HG03097 (cell line): ENCODE measurements around the gene ZCCHC13.
"Not testable (repeated sequence)": the region's sequence is repeated elsewhere in the genome, so short reads cannot be mapped to it uniquely, and the experiment has no call there.

Source experiments
- ATAC-seq: cut with Tn5 transposase; IDR thresholded peaks from one replicate; pipeline ENCODE4 v1.9.1; 2021; ENCODE audit not compliant: unreplicated experiment, low FRiP score

The ZCCHC13 gene

DNA sequence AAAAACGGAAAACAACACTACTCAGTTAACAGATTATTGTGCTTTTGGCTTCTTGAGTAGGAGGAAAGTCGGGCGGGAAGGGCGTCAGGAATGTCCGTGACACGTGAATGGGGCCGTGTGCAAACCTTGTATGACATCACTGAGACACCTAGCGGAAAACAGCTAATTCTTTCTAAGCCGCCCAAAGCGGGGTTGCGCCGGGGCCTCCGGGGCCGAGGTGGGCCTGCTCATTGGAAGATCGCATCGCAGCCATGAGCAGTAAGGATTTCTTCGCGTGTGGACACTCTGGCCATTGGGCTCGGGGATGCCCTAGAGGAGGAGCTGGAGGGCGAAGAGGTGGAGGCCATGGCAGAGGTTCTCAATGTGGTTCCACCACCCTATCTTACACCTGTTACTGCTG is at the start of gene ZCCHC13:
Gene ZCCHC13 (plus strand): TSS at position 165 of the 400 bp plus-strand sequence. CDS start 87 bp downstream, at position 252.
- ATAC-seq, result no peak

DNA sequence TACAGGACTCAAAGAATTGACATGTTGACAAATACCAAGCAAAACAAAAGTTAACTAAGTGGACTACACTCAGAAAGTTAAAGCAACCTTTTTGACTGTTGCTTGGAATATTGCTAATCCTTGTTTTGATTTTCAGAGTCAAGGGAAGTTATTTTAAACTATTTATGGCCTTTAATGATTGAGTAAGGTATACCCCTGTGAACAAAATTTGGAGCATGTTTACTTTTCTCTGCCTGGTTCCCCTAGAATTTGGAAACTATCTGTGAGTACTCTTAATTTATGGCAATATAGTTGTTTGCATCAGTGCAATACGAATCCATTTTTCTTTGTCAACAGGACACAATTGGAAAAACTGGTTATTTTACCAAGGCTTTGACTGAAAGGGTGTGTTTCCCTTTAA is 45.9 kb upstream of the ZCCHC13 start:
- not testable (repeated sequence) for ATAC-seq

DNA sequence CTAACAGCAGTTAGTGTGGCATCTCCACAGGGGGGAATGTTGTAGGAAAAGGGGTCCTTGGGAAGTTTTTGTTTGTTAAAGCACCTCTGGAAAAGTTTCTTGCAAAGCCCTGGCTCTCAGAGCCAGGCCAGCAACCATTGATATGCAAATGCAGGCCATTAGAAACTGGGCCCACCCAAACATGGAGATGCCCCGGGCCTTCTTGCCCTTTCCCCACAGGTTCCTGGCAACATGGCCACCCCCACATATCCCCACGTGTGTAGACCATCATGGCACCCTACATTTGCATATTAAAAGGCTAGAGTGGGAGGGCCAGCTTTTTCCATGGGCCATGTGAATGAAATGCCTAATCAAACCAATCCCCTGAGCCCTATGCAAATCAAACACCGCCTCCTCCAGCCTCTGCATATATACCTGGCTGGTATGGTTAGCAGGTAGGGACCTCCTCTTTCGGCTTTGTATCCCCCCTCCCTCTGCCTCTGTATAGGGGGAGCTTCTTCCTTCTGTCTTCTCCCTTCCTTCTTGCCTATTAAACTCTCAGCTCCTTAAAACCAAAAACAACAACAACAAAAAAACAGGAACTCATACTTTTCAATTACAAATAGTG is 44.0 kb upstream of the ZCCHC13 start:
- no peak for ATAC-seq

DNA sequence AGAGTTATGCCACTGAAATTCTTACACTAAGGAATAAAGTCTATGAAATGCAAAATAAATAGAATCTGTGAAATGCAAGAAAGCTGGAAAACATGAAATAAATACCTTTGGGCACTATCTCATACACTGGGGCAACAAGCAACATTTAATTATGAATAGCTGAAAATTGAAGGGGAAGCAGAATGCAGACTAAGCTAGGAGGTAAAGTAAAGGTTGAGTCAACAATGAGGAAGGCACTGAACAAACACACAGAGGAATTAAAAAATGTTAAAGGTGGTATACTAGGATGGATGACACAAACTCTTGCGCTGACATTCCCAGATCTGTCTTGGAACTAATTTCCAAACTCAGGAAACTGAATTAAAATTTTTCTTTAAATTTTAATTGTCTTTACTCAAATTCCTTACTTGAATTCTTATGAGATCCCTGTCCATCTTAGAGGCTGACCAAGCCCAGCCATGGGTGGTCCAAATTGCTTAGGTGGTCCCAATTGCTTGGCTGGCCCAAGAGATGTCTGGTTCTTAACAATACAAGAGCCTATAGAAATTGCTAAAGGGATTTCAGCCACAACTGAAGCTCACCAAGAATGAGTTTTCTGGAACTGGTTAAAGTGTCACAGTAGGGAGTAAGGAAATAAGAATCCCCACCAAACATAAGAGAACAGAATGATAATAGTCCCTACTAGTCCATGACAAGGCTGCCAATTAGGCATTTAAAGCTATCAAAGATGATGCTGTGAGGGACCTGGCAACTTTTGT is 41.3 kb upstream of the ZCCHC13 start:
- no peak for ATAC-seq

DNA sequence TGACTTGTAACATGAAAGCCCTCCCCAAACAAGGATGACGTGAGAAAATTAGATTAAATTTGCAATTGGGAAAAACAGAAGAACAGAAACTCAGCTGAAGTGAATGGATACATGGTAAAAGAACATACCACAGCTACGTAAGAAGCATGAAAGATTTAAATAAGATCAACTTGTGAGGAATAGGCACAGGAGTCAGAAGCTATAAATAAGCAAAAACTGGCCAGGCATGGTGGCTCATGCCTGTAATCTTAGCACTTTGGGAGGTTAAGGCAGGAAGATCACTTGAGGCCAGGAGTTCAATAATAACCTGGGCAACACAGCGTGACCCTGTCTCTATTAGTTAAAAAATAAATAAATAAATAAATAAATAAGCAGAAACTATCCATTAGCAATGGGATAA is 33.6 kb upstream of the ZCCHC13 start:
- no peak for ATAC-seq

DNA sequence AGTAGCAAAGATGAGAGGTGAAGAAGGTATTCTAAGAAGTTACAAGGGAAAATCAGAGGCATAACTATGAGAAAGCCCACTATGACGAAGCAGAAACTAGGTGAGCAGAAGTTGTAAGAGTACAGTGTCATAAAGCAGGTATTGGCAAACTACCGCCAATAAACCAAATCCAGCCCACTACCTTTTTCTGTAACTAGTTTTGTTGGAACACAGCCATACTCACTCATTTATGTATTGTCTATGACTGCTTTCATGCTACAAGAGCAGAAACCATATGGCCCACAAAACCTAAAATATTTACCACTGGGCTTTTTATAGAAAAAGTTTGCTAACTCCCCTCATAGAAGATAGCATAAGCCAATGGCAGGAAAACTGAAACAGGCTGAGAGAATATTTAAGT is 31.8 kb upstream of the ZCCHC13 start:
- ATAC-seq, result no peak

DNA sequence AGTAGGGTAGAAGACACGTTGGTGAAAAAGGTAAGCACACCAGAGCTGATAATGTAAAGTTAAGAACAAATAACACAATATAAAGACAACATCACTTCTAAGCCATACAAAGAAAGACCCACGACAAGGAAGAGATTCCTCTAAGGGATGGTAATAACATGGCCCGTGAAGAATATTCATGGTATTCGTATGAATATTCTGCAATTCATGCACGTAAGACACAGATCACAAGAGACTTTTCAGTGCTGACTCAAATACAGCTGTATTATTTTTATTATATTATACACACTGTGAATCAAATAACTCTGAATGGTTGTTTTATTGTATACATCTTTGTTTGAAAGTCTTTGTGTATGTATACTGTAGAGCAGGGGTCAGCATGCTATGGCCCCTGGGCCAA is 29.5 kb upstream of the ZCCHC13 start:
- ATAC-seq, result no peak

DNA sequence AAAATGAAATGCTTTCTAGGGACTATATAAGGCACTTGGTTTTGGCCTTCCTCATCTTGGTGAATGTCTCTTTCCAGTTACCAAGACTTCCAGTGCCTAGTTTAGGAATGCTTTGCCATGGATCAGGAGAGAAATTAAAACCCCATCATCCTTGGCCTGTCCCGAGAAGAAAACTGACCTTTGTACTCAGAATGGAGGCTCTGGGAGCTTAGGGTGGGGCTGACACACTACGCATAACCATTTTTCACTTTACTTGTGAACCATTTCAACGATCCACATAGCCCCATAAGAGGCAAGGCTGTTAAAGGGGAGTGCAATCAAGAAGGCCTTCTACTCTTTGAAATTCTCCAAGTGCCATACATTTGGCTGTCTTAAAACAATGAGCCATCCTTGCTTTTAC is 26.7 kb upstream of the ZCCHC13 start:
- no peak for ATAC-seq

DNA sequence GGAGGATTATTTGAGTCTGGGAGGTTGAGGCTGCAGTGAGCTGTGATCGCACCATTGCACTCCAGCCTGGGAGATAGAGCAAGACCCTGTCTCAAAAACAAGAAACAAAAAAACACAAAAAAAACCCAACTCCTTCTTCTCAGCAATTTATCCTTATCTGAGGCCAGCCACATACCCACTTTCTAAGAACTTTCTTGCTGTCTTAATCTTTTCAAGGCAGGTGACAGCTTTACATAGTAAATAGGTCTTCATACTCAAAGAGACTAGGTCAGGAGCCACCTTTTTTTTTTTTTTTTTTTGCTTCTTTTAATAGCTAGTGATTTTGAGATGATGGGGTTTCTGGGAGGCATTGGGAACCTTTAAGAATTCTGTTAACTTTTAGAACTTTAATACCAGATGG is 26.1 kb upstream of the ZCCHC13 start:
- no peak for ATAC-seq

DNA sequence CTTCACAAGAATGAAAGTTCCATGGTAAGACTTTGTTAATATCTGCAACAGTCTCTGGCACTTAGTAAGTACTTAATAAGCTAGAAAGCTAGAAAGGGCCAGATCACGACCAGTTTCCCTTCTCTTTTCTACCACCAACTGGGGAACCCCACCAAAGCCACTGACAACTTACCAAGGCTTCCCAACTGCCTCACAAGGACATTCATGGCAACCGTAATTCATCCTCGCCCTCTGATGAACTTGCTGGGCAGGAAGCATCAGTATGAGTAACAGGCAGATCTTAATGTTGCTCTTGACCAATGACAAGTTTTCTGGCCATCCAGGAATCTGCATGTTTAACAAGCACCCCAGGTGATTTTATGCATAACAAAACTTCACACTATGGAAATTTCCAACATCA is 23.2 kb upstream of the ZCCHC13 start:
- ATAC-seq, result no peak

DNA sequence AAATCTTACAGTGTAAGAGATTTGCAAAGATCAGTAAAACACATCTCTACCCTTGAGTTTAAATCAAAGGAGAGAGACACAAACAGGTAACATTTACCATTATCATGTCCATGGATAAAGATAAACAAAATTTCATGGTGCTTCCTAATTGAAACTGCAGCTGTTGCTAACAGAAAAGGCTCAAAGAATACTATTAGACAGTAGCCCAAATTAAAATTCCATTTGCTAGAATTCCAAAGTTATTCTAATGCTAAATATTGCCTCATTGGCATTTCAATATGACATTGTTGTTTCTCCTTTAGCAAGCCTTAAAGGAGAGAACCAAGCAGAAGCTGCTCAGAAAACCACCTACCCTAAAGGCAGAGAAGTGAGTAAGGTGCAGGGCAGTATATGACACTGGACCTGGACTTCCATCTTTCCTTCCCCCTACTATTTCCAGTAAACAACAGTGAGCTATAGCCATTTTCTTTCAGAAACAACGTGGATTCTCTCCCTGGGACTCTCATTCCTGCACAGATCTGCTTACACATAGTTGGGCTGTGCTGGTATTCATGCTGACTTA is 19.5 kb upstream of the ZCCHC13 start:
- ATAC-seq, result no peak

DNA sequence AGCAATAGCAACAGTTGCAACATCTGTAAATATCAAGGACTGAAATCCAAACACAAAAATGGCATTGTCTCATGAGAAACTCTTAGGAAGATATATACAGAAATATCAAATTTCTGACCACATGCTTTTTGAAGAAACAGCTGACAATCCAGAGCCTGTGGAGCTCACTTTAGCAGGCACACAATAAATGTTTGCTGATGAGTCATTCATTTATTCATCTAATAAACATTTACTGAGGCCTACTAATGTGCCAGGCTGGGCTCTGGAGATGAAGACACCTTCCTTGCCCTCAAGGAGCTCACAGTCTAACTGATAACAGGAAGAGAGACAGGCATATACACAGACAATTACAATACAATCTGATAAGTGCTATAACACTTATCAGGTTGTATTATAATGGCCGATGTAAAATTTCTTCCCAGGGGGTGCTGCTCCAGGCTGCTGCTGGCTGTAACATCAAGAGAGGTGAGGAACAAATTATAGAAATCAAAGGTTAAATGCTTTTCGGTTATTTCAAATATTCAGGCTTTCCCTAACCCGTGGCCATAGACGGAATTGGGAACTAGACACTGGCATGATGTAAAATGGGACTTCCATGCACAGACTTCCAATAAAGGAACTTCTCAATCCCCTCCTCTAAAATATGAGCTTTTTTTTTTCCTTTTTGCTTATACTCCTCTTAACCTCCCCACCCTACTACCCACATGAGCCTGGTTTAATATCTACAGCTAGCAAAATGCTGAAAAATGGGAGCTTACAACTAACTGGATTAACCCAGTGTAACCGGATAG is 16.8 kb upstream of the ZCCHC13 start:
- ATAC-seq, result no peak

DNA sequence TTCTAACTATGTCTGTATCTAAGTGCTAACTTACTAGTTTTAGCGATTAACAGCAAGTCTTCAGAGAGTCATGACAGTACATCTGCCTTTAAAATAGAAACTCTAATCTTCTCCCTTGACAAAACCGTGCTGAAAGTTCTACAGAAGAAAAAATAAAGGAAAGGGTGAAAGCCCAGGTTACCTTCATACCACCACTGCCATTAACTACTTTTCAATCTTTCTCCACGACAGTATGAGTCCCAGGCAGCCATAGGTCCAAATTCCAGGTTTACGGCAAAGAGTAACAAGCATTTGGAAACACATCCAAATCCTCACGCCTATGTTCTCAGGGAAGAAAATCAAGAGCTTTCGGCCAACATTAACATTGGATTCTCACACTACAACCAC is 12.4 kb upstream of the ZCCHC13 start:
- ATAC-seq, result no peak

DNA sequence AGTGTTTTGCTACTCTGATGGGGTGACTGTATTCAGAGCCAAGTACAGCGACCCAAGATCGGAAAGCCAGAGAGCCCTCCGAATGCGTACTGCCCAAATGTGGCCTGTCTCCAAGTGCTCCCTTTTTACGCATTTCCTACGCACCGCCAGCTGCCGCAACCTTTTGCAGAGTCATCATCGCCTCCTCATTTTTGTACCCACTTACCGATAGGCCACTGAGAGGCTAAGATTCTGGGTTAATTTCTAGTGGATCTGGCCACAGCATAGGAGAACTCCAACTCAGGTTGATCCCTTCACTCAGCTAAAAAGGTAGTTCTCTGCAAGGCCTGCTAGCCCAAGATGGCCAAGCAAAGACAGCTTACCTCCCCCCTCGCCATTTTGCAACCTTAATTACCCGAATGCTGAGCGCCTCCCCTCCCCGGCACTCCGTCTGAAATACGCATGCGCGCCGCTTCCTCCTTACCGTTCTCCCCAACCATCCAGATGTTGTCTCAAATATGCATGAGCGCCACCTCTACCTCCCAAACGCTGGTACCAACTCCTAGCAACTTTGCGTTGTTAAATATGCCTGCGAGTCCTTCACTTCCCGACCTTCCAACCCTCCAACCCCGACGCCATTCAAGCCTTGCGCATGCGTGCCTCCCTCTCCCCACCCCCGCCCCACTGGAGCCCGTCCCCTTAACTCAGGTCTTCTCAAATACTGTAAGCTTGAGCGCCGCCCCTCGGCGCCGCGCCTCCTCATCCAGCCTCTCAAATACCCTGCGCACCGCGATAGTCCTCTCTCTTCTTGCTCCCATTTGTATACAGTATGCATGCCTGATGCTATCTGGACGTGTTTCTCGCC is 11.8 kb upstream of the ZCCHC13 start:
- ATAC-seq, result peak; percentile 84

DNA sequence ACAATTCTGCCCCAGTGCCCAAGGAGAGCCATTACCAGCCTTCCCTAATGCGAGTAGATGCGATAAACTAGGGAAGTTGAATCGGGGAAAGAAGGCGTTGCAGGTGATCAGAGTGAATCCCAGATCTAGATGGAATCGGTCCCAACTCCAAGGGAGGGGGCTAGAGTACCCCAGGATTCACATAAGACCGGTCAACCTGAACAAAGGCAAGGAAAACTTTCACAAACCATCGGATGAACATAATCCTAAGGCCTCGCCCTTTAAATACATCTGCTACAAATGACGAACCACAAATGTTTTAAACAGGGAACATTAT is 11.2 kb upstream of the ZCCHC13 start:
- no peak for ATAC-seq

DNA sequence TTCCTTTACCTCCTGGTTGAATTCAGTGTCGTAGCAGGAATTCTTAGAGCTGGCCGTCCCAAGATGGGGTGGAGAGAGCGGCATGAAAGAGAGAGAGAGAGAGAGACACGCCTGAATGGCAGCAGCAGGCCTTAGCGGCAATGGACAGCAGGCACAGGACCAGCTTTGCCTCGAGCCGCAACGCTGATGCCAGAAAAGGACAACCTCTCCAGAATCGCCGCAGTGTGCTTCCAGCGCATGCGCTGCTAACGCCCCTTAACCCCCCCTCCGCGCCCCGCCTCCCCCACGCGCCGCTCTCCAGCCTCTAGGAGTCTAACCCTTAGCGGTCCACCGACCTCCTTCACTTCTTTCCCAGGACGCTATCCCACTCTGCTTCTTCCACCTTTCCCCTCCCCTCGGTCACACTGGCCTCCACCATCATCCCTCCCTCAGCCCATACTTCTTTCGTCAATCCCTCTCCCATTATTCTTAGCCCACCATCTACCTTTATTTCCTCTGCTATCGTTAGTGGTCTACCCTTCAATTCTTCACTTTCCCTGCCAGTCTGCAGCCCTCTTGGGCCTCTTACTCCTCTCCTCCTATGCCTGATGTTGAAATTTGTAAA is 10.5 kb upstream of the ZCCHC13 start:
- no peak for ATAC-seq

DNA sequence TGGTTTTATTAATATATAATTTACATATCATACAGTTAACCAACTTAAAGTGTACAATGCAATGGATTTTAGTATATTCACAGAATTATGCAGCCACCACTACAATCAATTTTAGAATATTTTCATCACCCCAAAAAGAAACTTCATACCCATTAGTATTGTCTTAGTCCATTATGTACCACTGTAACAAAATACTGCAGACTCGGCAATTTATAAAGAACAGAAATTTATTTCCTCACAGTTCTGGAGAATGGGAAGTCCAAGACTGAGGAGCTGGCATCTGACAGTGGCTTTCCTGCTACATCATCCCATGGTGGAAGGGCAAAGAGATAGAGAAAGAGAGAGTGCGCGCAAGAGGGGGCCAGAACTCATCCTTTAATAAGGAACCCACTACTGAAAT is 8.9 kb upstream of the ZCCHC13 start:
- no peak for ATAC-seq

DNA sequence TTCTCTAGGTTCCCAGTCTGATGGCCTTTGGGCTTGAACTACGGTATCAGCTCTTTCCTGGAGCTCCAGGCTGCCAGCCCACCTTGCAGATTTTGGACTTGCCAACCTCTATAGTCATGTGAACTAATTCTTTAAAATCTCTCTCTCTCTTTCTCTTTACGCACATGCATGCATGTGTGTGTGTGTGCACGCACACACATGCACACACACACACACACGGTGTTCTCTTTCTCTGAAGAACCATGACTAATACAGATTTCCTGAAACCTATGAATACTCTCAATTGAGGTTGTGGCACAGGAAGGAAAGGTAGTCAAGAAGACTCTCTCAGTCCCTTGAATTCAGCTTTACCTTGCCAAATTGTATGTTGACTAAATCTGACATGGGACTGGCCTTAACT is 6.2 kb upstream of the ZCCHC13 start:
- ATAC-seq, result no peak

DNA sequence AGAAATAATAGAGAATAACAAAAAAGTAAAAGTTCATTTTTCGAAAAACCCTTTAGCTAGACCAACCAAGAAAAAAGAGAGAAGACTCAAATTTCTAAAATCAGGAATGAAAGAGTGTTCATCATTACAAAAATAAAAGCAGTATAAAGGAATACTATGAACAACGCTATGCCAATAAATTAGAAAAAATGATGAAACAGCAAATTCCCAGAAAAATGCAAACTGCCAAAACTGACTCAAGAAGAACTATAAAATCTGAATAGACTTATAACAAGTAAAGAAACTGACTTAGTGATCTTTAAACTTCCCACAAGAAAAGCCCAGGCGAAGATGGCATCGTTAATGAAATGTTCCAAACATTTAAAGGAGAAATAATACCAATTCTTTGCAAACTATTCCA is 3.1 kb upstream of the ZCCHC13 start:
- no peak for ATAC-seq

DNA sequence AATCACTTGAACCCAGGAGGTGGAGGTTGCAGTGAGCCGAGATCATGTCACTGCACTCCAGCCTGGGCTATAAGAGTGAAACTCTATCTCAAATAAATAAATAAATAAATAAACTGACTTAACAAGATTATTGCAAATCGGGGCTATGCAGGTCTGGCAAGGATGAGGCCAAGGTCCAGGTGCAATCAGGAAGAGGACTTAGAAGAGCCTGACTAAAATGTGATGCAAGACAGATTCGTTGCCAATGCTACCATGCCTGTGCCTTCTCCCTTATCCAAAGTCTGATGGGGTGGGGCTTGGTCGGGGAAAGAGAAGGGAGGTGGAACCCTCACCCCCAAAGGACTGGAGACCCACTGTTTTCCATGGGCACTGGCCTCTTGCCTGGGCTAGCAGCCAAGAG is 14.7 kb downstream of the ZCCHC13 start:
- no peak for ATAC-seq
